AG09309 (cell line): Measurements from ENCODE around the gene IL5RA.

Source experiments
- DNase-seq: peaks from one replicate; pipeline ENCODE4 v3.0.0-alpha.2; 2010; ENCODE audit warnings: low read depth
- H3K4me3 ChIP-seq: 2 replicates; pipeline ENCODE4 v1.5.1; 2011; ENCODE audit warnings: mild to moderate bottlenecking, low read depth, low read length, moderate library complexity; ENCODE audit not compliant: control insufficient read depth
- TF ChIP-seq, protein P1 (sequence below): IDR thresholded peaks from 2 replicates; pipeline ENCODE4 v1.5.1; 2011; ENCODE audit warnings: mild to moderate bottlenecking, low read depth, low read length, inconsistent platforms; ENCODE audit not compliant: insufficient read depth, control insufficient read depth; ENCODE audit errors: missing control alignments

Gene IL5RA

DNA sequence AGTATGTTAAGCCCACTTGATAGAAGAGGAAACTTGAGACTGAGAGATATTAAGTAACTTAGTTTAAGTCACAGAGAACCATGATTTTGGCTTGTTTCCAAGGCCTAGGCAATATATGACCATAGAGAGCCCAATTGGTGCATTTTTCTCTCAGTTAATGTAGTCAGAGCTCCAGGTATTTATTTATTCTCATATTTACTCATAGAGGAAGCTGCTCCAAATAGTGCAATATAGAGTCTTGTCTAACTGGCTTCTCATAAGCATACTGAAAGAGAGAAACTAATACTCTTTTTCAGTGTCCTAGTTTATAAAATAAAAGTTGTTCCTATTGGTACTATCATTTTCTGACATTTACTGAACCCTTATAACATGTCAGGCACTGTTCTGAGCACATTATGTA, 31.8 kb upstream of the IL5RA start:
- H3K4me3 ChIP-seq: no peak overlapping the region
- no peak for DNase-seq
- TF ChIP-seq, protein P1, sequence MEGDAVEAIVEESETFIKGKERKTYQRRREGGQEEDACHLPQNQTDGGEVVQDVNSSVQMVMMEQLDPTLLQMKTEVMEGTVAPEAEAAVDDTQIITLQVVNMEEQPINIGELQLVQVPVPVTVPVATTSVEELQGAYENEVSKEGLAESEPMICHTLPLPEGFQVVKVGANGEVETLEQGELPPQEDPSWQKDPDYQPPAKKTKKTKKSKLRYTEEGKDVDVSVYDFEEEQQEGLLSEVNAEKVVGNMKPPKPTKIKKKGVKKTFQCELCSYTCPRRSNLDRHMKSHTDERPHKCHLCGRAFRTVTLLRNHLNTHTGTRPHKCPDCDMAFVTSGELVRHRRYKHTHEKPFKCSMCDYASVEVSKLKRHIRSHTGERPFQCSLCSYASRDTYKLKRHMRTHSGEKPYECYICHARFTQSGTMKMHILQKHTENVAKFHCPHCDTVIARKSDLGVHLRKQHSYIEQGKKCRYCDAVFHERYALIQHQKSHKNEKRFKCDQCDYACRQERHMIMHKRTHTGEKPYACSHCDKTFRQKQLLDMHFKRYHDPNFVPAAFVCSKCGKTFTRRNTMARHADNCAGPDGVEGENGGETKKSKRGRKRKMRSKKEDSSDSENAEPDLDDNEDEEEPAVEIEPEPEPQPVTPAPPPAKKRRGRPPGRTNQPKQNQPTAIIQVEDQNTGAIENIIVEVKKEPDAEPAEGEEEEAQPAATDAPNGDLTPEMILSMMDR: no peak

DNA sequence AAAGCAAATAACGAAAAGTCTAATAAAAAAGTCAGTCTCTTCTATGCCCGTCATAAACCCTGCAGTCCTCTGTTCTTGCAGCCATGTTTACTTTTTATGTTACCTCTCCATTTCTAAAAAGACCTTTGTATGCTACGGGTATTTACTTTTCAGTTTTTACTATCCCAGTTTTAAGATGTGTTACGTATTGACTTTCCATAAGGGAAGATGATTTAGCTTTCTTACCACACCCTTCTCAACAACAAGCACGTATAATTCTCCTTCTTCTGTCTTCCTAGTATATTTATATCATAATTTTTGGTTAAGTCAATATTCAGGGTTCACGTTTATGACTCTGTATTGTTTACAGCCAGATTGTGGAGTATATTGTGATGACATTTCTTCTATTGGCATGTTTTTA, 27.4 kb upstream of the IL5RA start:
- H3K4me3 ChIP-seq: no peak overlapping the region
- DNase-seq: no peak
- TF ChIP-seq, protein P1: no peak

DNA sequence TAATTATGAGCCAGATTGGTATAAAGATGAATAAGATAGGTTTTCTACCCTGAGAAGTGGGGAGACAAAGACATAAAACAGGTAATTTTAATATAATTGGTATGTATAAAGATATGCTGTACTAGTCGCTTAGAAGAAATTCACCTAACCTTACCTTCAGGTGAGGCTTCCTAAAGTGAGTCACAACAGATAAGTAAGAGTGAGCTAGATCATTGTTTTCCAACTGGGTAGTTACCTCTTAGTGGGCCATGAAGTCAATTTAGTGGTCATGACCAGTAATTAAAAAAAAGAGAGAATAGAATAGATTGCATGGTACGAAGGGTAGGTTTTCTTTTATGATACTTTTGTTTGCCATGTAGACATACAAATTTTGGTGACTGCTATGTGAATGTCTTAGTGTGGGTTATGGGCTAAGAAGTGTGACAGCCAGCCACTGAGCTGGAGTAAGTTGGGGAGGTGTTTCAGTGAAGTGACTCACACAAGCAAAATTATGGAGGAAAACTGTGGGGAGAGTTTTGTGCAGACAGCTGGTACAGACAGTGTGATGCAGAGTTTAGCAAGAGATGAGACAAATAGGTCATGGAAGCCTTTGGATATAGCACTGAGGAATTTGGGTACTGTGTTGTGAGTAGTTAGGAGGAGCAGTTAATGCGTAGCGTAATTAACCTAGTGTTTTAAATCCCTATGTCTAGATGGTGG, 24.7 kb upstream of the IL5RA start:
- no peak for DNase-seq
- TF ChIP-seq, protein P1: no peak
- H3K4me3 ChIP-seq: no peak overlapping the region

DNA sequence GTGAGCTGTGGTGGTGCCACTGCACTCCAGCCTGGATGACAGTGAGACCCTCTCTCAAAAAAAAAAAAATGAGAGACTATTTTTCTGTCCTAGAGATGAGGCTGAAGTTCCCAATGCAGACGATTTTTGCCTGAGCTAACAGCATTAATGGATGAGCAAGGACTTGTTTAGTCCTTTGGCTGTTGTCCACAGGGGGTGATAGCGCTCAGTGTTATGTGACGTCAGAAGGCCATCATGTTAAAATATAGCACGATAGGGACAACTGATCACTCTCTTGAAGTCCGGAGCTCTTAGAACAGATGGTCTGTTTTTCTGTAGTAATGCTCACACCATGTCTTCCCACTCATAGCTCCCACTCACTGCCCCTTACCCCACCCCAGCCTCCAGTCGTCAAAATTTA, 23.3 kb upstream of the IL5RA start:
- no peak overlapping the region for H3K4me3 ChIP-seq
- DNase-seq: no peak
- TF ChIP-seq, protein P1: no peak

DNA sequence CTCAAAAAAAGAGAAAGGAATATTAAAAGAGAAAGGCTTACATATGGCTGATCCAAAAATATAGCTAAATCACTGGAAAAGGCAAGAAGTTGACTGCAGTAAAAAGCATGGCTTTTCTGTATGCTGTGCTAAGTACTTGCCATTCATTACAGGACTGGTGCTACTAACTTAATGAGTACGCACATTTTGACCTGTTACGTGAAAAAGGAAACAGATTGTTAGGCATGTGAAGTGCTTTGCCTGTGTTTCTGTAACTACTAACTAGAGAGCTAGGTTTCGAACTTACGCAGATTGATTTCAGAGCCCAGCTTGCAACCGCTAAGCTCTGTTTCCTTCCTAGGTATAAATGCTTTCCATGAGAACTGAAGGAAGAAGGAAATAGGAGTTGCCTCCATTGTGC, 19.4 kb upstream of the IL5RA start:
- no peak overlapping the region for H3K4me3 ChIP-seq
- TF ChIP-seq, protein P1: no peak
- DNase-seq: no peak

DNA sequence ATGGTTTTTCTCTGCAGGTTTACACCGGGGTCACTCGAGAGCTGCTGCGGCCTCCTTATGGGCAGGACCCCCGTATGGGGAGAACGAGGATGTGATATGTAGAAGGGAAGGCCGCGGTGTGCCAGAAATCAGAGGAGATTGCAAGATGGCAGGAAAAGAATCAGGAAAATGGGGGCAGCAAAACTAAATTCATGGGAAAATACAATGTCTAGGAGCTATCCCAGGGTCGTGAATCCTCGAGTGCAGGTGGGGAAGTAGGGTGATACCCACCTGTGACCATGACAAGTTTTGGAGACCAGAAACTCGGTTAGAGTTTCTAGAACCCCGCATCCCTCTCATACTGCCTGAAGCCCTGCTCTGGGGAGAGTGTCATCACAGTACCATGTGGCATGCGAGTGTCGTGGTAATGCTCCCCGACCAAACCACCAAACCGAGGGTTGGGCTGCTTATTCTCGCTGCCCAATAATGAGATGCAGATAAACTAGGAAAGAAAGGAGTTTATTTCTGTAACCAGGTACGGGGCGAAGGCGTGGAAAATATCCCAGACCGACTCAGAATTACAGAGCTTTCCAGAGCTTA, 17.3 kb upstream of the IL5RA start:
- TF ChIP-seq, protein P1: no peak
- H3K4me3 ChIP-seq: peak overlapping the region; percentile 70
- no peak for DNase-seq
